ENCODE data around the gene FOXP1.

DNA sequence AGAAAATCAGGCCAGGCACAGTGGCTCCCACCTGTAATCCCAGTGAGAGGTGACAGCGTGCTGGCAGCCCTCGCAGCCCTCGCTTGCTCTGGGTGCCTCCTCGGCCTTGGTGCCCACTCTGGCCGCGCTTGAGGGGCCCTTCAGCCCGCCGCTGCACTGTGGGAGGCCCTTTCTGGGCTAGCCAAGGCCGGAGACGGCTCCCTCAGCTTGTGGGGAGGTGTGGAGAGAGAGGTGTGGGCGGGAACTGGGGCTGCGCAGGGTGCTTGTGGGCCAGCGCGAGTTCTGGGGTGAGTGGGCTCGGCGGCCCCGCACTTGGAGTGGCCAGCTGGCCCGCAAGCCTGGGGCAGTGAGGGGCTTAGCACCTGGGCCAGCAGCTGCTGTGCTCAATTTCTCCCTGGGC is 252.6 kb downstream of the FOXP1 start:
- TF ChIP-seq, protein P1, sequence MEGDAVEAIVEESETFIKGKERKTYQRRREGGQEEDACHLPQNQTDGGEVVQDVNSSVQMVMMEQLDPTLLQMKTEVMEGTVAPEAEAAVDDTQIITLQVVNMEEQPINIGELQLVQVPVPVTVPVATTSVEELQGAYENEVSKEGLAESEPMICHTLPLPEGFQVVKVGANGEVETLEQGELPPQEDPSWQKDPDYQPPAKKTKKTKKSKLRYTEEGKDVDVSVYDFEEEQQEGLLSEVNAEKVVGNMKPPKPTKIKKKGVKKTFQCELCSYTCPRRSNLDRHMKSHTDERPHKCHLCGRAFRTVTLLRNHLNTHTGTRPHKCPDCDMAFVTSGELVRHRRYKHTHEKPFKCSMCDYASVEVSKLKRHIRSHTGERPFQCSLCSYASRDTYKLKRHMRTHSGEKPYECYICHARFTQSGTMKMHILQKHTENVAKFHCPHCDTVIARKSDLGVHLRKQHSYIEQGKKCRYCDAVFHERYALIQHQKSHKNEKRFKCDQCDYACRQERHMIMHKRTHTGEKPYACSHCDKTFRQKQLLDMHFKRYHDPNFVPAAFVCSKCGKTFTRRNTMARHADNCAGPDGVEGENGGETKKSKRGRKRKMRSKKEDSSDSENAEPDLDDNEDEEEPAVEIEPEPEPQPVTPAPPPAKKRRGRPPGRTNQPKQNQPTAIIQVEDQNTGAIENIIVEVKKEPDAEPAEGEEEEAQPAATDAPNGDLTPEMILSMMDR (conservative IDR thresholded peaks at IDR 0.05 in 1 of 2, IDR thresholded peaks at IDR 0.05 in 1 of 2; ENCODE audit: extremely low read depth in 1 of 2, insufficient read depth in 1 of 2, low read depth in 1 of 2, low read length in 2 of 2): no peak
- TF ChIP-seq EZH2 (IDR thresholded peaks at IDR 0.05; ENCODE audit: borderline replicate concordance, low read length): no peak

All from mammary epithelial cell (primary cell).